Stimulated activated CD8-positive, alpha-beta memory T cell treated with anti-CD3 and anti-CD28 coated beads, Interleukin-12 subunit alpha, Interleukin-12 subunit beta, amount 100 ng/mL, for 4 hours (primary cell): ENCODE measurements around the gene TRIM29.

Source experiments
- DNase-seq: peaks from one replicate; pipeline ENCODE4 v3.0.0-alpha.2; 2020; ENCODE audit warnings: low read depth

Gene TRIM29

DNA sequence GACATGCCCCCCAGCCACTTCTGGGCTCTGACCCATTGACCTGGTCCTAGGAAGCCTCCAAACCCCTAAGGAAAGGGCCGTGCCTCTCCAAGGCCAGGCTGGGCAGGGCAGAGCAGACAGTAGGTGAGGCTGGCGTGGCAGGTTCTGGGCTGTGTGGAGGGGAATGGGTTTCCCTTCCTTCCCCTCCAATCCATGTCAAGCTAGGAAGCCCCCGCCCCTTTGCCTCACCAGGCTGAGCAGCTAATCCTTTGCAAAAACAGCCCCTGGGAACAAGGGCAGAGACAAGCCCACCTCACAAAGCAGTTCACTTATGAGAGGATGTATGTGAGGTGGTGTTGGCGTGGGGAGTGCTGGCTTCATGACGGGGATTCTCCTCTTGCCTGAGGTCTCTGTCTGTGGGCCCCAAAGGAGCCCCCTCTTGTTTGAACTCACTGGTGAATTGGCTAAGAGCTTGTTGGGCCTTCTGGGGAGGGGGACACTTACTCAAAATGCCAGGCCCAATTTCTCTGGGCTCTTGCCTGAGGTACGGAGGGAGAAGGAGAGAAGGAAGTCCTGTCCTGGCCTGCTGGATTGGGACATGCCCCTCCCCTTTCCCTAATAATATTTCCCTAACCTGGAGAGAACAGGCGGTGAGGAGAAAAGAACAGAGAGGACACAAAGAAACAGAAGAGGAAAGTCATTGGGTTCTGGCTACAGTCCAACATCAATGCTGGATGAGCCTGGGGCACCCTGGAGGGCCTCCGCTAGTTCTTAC, 1.6 kb upstream of the TRIM29 start:
- no peak for DNase-seq

DNA sequence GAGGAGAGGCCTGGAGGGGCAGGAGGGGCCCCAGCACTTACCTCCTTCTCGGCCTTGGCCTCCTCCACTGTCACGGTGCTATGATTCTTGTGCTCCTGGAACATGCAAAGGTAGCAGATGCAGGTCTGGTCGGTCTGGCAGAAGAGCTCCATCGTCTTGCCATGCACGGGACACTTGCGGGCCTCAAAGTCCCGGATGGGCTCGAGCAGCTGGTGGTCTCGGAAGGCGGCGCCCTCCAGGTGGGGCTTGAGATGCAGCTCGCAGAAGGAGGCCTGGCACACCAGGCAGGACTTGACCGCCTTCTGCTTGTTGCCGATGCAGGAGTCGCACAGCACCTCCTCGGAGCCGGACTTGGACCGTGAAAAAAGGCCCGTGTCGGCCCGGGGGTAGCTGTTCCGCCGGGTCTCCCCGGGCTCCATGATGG, 714 bp downstream of the TRIM29 start:
- DNase-seq: no peak

DNA sequence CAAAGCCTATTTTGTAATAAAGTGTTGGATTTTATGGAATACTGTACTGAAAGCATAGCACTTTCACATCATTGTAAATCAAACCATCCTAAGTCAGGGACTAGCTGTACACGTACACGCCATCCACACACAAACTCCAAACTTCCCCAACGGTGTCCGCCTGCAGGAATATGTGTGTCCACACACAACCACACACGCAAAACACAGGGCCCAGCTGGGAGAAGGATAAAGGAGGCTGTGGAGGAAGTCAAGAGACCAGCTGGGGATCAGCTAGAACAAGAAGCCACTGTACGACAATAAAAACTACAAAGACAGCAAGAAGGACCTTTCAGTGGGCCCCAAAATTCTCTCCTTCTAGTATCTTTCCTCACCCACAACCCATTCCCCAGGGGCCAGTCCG, 1.6 kb downstream of the TRIM29 start:
- no peak for DNase-seq

DNA sequence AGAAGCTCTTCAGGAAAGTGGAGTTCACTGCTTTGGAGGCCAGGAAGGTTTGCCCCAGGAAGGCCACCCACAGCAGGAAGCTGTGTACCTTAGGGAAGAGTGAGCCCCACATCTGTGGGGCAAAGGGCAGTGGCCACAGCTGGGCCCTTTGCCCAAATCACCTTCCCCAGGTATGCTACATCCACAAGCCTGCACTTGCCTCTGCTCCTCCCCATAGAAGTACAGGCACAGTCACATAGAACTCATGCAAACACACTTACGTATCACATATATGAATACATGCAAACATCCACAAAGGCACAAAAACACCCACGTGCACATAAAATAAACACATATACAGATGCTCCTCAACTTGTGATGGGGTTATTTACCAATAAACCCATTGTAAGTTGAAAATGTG, 2.1 kb downstream of the TRIM29 start:
- no peak for DNase-seq

DNA sequence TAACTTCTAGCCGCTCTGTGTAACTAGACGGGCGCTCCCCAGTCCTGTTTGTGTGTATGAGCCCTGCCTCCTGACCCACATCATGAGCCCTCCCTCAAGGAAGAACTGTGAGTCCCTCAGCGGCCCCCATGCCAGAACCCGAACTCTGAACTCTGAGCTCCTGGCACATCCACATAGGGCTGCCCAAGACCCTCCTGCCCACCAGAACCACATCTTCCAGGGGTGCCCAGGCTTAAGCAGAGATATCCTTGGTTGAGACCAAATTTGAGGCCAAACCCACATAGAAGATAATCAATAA, 3.0 kb downstream of the TRIM29 start:
- DNase-seq: no peak

DNA sequence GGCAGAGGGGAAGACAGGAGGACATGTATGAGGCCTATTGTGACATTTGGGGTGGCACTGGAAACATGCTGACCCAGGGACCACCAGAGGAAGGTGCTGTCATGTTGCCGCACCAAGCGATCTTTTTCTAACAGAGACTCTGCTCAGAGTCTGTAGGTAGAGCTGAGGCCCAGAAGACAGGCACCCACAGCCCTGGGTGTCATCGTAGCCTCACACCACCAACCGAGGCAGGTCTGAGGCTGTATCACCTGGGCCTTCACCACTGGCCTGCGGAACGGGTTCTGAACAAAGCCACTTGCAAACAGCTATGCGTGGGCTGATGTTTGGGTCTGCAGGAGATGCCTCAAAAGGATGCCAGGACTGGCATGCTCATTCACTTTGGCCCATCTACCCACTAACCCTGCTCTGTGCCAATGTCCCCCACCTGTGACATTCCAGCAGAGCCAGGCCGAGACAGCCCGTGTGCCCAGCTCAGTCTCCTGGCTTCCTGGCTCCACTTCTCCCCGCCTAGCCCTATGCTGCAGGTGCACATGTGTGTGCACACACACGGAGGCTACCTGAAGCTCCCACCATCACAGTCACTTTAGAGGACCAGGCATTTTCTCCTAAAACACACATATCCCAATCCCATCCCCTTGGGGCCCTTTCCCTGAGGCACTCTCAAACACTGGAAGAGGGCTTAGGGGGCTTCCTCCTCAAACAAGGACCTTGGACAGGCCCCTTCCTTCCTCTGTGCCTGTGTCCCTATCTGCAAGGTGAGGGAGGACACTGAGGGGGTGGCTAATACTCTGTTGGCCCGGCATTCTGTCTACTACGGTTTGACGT, 3.6 kb downstream of the TRIM29 start:
- DNase-seq: no peak

DNA sequence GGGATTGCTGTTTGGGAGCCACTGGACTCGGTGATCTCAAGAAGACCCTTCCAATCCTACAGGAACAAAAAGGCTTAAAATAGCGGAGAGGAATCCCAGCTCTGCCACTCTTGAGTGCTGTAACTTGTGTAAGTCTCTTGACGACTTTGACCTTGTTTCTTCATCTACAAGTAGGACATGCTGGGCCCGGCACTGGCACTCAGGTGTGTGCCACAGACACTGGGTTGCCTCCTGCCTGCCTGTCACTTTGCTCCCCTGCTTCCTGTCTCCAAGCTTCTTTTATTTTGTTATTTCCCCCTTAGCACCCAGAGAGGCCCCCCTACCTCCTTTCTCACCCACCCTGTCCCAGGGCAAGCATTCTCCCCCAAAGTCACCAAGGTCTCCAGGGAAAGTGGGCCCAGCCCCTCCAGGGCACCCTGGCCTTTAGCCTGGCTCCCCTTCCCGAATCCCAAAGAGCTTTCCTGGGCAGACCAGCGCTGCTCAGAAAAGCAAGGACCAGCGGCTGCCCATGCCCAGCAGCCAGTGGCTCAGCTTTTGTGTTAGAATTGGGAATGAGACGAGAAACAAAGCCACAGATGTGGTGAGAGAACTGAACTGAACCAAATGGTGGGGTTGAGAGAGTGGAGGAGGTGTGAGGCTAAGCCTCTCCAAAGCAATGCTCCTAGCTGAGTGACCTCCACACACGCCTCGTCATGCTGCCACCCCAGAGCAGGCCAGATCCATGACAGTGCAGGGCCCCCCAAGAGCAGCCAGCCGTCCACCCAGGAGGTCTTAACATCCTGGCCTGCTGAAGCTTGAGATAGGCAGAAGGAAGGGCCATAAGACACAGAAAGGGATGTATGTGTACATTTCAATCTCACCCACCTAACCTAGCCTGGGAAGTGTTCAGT, 4.5 kb downstream of the TRIM29 start:
- no peak for DNase-seq

DNA sequence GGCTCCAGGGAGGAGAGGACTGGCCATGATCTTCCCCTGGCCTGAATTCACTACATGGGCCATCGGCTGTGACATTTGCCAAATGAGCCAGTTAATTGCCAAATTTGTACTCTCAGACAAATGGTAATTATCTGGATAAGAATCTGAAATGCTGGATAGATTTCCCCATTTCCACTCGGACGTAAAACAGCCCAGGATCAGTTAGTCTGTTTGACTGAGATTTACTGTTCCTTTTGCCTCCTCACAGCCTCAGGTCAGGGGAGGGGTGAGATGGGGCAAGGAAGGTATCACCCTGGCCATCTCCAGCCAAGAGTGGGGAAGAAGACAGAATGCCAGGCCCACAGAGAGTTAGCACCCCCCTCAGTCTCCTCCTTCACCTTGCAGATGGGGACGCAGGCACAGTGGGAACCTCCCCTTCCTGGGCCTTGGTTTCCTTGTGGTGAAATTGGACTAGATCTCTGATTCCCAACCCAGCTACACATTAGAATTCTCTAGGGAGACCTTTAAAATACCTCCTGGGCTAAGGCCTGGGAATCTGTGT, 5.2 kb downstream of the TRIM29 start:
- no peak for DNase-seq

DNA sequence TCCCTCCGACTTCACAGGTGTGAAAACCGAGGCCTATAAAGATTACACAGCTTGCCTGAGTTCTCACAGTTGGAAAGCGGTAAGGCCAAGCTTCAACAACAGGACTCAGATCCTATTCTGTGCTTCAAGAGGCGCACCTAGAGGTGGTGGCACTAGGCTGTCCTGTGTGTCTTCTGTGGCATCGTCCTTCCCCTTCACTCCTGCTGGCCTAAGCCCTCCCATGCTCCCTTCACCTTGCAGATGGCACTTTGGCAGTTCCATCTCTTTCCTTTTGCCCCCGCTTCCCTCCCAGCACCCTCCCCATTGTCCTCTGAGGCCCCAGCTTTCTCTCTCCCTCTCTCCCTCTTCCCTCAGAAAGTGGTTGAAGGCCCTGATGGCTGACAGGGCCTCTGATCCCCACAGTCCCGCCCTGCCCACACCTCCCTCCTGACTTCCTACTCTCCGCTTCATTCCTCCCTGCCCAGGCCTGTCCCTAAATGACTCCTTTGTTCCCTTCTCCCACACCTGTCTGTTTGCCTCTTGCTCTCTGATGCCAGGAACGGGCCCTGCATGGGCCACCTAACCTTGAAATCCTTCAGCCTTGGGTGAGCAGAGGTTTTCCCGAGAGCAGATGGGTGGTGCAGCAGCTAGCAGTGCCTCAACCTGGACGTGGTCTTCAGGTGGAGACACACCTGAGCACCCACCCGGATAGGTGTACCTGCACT, 5.8 kb downstream of the TRIM29 start:
- no peak for DNase-seq

DNA sequence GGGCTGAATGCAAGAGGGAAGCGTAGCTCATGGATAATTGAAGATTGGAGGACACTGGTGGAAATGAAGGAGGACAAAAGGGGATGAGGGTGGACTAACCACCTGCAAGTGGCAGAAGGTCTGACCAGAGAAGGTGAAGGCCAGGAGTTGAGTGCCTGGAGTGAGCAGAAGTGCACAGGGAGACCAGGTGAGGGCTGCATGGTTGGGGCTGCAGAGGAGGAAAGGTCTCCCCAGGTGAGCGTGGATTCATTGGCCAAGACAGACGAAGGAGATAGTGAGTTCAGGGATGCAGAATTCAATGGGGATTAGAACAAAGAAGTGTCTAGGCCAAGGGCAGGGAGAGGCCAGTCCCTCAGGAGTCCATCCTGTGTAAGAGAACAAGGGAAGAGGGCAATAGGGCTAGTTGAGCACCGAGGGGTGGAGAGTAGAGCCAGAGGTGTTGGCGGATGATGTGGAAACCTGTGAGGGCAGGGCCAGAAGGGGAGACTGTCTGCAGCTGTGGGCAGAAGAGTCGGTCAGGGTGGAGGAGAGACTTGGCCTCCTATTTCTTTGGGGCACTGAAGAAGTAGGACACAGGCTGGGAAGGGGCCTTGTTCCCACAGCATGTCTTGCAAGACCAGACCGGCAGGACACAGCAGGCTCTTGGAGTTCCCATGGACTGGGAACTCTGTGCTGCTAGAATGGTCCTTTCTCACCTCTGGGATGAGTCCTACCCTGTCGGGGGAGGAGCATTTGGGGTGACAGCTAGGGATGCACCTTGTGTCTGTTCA, 6.7 kb downstream of the TRIM29 start:
- no peak for DNase-seq

DNA sequence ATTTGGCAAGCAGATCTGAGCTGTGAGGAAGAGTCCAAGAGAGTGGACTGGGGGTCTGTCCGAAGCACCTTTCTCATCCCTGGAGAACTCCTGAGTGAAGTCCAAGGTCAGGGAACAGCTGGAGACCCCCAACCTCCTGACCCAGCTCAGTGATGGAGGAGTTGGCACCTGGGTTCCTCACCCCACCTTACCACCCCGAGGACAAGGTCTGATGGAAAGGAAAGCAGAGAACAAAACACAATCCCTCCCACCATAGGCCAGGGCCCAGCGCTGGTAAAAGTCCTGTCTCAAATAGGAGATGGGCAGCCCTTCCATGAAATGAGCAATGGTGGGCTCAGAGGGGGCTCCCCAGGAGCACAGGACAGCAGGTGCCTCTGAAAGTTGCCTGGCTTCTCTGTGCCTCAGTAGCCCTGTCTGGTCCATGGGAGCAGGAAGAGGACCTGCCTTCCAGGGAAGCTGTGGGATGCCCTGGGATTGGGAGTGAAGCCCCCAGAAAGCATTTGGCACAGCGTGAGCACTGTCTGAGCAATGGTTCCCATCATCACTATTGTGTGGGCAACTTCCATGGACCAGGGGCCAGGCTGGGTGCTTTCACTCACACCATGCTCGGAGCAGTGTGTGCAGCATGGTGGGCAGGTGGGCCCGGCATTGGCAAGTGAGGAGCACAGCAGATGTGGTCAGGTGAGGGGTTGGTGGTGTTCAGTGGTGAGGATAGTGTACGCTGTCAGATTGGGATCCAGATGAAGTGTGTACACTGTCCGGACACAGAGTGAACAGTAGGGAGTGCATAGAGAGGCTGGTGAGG, 7.5 kb downstream of the TRIM29 start:
- DNase-seq: no peak

DNA sequence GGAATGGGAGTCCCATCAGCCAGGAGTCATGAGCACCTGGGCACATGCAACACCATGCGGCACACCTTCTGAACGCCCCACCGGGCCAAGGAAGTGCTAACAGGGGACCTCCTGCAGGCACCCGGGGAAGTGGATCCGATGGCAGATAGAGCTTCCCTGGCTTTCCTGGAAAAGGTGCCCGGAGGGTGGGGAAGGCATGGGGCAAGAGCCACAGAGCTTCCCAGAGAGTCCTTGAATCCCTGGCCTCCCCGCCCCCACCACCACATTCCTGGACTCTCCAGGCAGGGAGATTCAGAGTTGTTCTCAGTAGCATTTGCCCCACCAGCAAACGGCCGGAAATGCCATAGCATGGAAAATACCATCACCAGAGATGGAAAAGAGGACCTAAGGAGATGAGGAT, 8.3 kb downstream of the TRIM29 start:
- no peak for DNase-seq

DNA sequence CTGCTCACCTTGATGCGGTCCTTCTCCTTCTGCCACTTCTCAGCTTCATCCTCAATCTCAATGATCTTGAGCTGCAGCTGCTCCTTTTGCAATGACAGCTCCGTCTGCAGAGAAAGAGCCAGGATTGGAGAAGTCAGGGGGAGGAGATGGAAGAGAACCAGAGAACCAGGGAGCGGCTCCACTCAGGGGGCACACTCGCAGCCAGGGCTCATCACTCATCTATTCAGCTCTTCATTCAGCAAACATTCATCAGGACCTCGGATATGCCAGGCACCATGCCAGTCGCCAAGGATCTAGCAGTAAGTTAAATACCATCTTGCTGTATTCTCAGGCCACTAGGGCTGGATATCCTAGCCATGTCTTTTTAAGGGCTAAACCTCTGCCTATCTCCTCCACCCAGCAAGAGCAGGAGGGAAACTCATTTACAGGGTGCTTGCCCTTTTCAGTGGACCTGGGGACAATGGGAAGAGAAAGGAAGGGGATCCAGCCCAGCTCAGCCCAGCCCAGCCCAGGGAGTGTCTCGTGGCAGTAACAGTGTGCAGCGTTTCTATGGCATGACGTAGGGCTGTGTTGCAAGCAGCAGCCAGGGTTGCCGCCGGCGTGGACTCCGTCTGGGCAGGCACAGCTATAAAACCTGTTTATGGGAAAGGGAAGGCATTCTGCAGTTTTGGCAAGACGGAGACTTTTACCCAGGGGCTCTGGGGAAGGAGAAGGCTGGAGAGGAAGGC, 9.4 kb downstream of the TRIM29 start:
- no peak for DNase-seq

DNA sequence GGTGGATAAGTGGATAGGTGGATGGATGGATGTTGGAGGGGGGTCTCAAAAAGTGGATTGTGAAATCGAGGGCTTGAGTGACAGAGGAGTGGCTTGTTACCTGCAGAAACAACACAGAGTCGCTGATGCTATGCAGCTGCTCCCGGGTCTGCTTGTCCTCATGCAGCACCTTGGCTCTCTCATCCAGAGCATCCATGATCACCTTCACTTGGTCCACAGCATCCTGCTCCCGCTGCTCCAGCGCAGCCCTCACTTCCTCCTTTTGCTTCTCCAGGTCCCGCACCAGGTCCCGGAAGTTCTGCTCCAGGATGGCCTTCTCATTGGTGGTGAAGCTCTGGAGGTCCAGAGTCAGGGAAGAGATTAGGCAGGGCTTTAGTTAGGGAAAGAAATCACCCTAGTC, 10.7 kb downstream of the TRIM29 start:
- DNase-seq: no peak

DNA sequence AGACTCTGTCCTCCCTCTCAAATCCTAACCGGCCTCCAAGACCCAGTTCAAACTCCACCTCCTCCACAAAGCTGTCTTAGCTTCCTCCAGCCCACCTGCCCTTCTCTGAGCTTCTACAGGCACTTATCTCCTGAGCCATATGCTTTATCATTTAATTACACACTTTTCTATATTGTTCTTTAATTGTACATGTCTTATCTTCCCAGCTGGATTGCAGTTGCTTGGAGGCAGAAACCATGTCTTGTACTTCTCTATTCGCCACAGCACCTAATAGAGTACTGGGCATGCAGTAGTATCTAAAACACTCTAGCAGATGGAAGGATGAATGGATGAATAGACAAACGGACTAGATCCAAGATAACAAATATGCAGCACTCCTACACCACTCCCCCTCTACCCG, 11.3 kb downstream of the TRIM29 start:
- DNase-seq: no peak

DNA sequence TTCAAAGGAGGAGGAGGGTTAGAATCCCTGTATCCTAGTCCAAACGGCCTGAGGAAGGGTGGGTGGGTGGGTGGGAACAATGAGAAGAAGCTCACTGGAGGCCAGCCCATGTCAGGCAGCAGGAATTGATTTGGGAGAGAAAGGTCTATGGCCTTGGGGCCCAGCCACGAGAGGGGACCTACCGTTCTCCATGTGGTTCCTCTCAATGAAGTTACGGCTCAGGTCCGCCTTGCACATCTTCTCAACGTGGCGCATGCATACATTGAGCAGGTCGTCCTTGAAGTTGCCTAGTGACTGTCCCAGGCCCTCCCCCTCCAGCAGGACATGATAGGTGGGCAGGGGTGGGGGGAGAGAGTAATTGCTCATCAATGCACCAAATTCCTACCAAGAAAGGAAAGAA, 12.4 kb downstream of the TRIM29 start:
- DNase-seq: no peak

DNA sequence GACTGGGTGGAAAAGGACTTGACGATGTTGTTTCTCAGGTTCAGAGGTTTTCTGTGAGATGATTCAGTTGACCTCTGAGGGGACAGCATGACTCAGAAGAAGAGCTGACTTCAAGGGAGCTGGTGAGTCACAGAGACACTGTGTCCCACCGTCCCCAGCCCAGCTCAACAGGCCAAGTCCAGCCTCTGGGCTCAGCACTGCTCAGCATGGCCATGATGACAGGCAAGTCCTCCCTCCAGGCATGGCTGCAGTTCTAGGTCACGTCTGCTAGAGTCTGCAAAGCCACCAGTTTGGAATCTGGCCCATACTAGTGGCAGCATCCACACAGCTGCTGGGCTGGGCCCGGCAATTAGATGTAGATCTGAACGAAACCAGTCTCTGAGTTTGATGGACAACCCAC, 12.9 kb downstream of the TRIM29 start:
- DNase-seq: no peak

DNA sequence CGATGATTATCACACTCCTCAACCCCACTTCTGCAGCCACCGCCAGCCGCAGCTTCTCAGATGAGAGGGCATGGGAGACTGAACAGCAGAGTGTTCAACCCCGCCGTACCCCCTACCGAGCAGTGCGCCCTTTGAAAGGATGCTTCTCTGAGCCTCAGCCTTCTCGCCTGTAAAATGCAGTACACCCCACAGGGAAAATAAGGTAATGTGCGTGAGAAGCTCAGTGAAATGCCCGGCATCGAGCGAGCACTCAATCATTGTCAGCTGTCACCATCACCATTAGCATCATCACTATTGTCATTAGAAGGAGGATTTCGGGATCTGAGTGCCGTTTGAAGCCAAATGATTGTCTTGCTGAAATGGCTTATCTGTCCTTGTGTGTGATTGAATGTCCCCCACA, 13.6 kb downstream of the TRIM29 start:
- no peak for DNase-seq

DNA sequence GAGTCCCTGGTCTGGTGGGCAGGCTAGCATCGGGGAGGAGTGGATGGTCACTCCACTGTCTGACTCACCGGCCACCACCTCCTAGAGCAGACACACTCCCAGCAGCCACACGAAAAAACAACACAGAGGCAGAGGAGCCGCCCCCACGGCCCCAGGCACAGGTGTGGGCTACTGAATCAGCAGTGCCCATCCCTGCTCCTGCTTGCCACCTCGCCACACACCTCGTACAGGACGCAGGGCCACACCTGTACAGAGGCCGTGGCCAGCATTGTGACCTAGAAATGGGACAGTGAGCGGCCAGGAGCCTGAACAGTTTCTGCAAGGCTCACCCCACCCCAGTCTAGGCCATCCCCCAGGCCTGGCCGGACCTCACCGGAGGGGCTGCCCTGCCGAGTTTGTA, 14.0 kb downstream of the TRIM29 start:
- DNase-seq: no peak
